K562 (cell line): ENCODE results near the gene ZNF862.

Experiments
- BACH1 ChIP-seq: fragments of 200-800 bp; sonication (Bioruptor generic); IDR thresholded peaks from 2 replicates; pipeline ENCODE4 v1.6.1; 2016; ENCODE audit warnings: missing genetic modification characterization, missing compliant biosample characterization
- EHMT2 ChIP-seq: fragments of 450-650 bp; IDR thresholded peaks from 2 replicates; pipeline ENCODE4 v1.6.1; 2018; ENCODE audit warnings: antibody characterized with exemption
- EZH2 ChIP-seq: IDR thresholded peaks from 2 replicates; pipeline ENCODE4 v1.6.1; 2012; ENCODE audit warnings: low read depth, mild to moderate bottlenecking, inconsistent platforms, low read length, borderline replicate concordance
- L3MBTL2 ChIP-seq: fragments of 450-650 bp; IDR thresholded peaks from 2 replicates; pipeline ENCODE4 v1.6.1; 2016; ENCODE audit warnings: mild to moderate bottlenecking, moderate library complexity
- NKRF ChIP-seq: fragments of 450-650 bp; IDR thresholded peaks from 2 replicates; pipeline ENCODE4 v1.6.1; 2016; ENCODE audit warnings: borderline replicate concordance
- NR2C2 ChIP-seq, 2 experiments: fragments of 200-800 bp in 1 of 2; sonication (Bioruptor generic) in 1 of 2; sonication (generic) in 1 of 2; formaldehyde crosslinking in 1 of 2; IDR thresholded peaks; 2 replicates each; pipeline versions ENCODE4 v1.6.1 to v1.8.0; 2016 to 2022; ENCODE audit warnings: mild to moderate bottlenecking in 1 of 2, missing compliant biosample characterization in 1 of 2, missing genetic modification characterization in 1 of 2, missing genetic modification reagents in 1 of 2
- PRMT5 ChIP-seq: sonication (generic); formaldehyde crosslinking; IDR thresholded peaks from 2 replicates; pipeline ENCODE4 v1.5.0; 2020; ENCODE audit warnings: missing genetic modification reagents
- TF ChIP-seq, protein P1 (sequence below), 3 experiments: IDR thresholded peaks in 2 of 3; conservative IDR thresholded peaks in 1 of 3; 2 replicates each; pipeline ENCODE4 v1.5.1; 2011 to 2012; ENCODE audit warnings: low read length in 3 of 3, mild to moderate bottlenecking in 3 of 3, control low read depth in 2 of 3, improper control_type of control experiment in 1 of 3, inconsistent platforms in 1 of 3, low read depth in 1 of 3, mixed read lengths in 1 of 3, moderate library complexity in 1 of 3; ENCODE audit not compliant: insufficient read depth in 2 of 3

GRCh38 chr7:149863500-149863899 is 25.3 kb downstream of the ZNF862 start:
- TF ChIP-seq BACH1 (tag) (no peak), EHMT2 (no peak), NR2C2 (CRISPR knock-in tag; IDR thresholded peaks at IDR 0.05) (no peak), NR2C2 (tag; IDR thresholded peaks at IDR 0.05) (no peak), EZH2 (no peak), NKRF (no peak), L3MBTL2 (no peak), PRMT5 (CRISPR knock-in tag) (no peak)
- TF ChIP-seq, protein P1, sequence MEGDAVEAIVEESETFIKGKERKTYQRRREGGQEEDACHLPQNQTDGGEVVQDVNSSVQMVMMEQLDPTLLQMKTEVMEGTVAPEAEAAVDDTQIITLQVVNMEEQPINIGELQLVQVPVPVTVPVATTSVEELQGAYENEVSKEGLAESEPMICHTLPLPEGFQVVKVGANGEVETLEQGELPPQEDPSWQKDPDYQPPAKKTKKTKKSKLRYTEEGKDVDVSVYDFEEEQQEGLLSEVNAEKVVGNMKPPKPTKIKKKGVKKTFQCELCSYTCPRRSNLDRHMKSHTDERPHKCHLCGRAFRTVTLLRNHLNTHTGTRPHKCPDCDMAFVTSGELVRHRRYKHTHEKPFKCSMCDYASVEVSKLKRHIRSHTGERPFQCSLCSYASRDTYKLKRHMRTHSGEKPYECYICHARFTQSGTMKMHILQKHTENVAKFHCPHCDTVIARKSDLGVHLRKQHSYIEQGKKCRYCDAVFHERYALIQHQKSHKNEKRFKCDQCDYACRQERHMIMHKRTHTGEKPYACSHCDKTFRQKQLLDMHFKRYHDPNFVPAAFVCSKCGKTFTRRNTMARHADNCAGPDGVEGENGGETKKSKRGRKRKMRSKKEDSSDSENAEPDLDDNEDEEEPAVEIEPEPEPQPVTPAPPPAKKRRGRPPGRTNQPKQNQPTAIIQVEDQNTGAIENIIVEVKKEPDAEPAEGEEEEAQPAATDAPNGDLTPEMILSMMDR (IDR thresholded peaks at IDR 0.05 in 2 of 3, conservative IDR thresholded peaks at IDR 0.05 in 1 of 3; ENCODE audit: insufficient read depth in 2 of 3, low read depth in 1 of 3, low read length in 3 of 3): no peak
